Dendritic cell treated with granulocyte-macrophage colony-stimulating factor and Interleukin-4, amounts not matched to agents 40 ng/mL and 50 ng/mL, for 4 days (primary cell): ENCODE results near the gene TMEM219.

Experiments used
- H3K27ac Mint-ChIP-seq: one replicate; pipeline ENCODE4 v1.8.0; 2022; ENCODE audit warnings: mild to moderate bottlenecking, mixed read lengths
- H3K27me3 Mint-ChIP-seq: one replicate; pipeline ENCODE4 v1.8.0; 2022; ENCODE audit warnings: mild to moderate bottlenecking, mixed read lengths
- H3K36me3 Mint-ChIP-seq: one replicate; pipeline ENCODE4 v1.8.0; 2022; ENCODE audit warnings: low read depth, mixed read lengths
- H3K4me1 Mint-ChIP-seq: one replicate; pipeline ENCODE4 v1.8.0; 2022; ENCODE audit warnings: low read depth, mixed read lengths
- H3K4me3 Mint-ChIP-seq: one replicate; pipeline ENCODE4 v1.8.0; 2022; ENCODE audit warnings: mild to moderate bottlenecking, moderate library complexity, mixed read lengths
- H3K9me3 Mint-ChIP-seq: one replicate; pipeline ENCODE4 v1.8.0; 2022; ENCODE audit warnings: mixed read lengths
- intact Hi-C: fragments of 100-400 bp; cut with micrococcal nuclease; formaldehyde crosslinking; loops from one replicate; pipeline ENCODE4 v1.15.0; 2022

TMEM219 gene

DNA sequence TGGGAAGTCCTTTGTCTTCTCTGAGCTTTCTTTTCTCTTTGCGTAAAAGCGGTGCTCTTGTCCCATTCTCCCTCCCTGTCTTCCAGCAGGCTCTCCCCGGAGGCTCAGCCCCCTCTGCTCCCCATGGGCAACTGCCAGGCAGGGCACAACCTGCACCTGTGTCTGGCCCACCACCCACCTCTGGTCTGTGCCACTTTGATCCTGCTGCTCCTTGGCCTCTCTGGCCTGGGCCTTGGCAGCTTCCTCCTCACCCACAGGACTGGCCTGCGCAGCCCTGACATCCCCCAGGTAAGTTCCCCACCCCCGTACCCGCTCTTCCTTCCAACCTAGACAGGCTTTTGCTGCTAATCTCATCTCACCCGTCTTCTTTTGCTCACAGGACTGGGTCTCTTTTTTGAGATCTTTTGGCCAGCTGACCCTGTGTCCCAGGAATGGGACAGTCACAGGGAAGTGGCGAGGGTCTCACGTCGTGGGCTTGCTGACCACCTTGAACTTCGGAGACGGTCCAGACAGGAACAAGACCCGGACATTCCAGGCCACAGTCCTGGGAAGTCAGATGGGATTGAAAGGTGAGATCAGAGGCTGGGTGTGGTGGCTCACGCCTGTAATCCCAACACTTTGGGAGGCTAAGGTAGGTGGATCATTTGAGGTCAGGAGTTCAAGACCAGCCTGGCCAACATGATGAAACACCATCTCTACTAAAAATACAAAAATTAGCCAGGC is 1.3 kb downstream of the TMEM219 start:
- intact Hi-C loops: loop anchor here (5.0 kb wide), 1 partner anchor 61 kb away; the partner anchor contains the start of gene ASPHD1
- peak overlapping the region; percentile 76 for H3K4me3 Mint-ChIP-seq
- H3K4me1 Mint-ChIP-seq: peaks cover 17% of the 10 kb centered on the region
- peaks cover 52% of the 10 kb centered on the region for H3K36me3 Mint-ChIP-seq
- H3K27me3 Mint-ChIP-seq: no peaks in the 10 kb centered on the region
- H3K27ac Mint-ChIP-seq: peak overlapping the region; percentile 96
- H3K9me3 Mint-ChIP-seq: no peaks in the 10 kb centered on the region

DNA sequence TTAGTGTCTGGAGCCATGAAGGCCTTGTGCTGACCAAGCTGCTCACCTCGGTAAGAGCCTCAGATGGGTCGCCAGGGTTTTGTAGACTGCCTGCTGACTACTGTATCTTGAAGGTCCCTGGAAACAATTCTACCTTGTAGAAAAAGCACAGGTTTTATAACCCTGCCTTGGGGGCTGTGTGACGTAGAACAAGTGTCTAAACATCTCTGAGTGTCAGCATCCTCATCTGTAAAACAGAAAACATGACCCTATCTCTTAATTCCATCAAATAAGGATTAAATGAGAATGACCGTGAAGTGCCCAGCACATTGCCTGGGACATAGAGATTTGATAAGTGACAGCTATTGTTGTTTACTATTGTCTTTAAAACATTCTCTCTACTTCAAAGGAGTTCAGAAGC is 6.3 kb downstream of the TMEM219 start:
- H3K27me3 Mint-ChIP-seq: no peaks in the 10 kb centered on the region
- intact Hi-C loops: no loop called here
- H3K36me3 Mint-ChIP-seq: peaks cover 93% of the 10 kb centered on the region
- H3K4me3 Mint-ChIP-seq: no peak overlapping the region
- H3K27ac Mint-ChIP-seq: no peak overlapping the region
- no peaks in the 10 kb centered on the region for H3K9me3 Mint-ChIP-seq
- H3K4me1 Mint-ChIP-seq: peaks cover 20% of the 10 kb centered on the region

DNA sequence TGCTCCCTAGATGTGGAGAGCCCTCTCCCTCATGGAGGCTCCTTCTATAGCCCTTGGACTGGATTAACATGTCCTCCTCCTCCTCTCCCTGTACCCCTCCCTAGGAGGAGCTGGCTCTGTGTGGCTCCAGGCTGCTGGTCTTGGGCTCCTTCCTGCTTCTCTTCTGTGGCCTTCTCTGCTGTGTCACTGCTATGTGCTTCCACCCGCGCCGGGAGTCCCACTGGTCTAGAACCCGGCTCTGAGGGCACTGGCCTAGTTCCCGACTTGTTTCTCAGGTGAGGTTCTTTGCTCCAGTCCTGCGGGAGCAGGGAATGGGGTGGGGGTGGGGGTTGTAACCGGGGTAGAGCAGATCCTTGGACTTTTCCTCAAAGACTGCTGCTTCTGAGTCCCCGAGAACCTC is 9.4 kb downstream of the TMEM219 start:
- H3K36me3 Mint-ChIP-seq: peaks cover 81% of the 10 kb centered on the region
- H3K9me3 Mint-ChIP-seq: no peaks in the 10 kb centered on the region
- H3K4me1 Mint-ChIP-seq: peaks cover 40% of the 10 kb centered on the region
- no peak overlapping the region for H3K4me3 Mint-ChIP-seq
- H3K27ac Mint-ChIP-seq: peak overlapping the region; percentile 14
- H3K27me3 Mint-ChIP-seq: no peaks in the 10 kb centered on the region
- intact Hi-C loops: loop anchor here (10.0 kb wide), 1 partner anchor 157 kb away; the partner anchor contains the start of genes PAGR1 and PRRT2

GRCh38 chr16:29972500-29972899 is 10.6 kb downstream of the TMEM219 start:
- Mint-ChIP-seq H3K4me1 (peaks cover 52% of the 10 kb centered on the region), H3K9me3 (no peaks in the 10 kb centered on the region), H3K27ac (peak overlapping the region; percentile 88), H3K4me3 (no peak overlapping the region), H3K27me3 (no peaks in the 10 kb centered on the region), H3K36me3 (peaks cover 78% of the 10 kb centered on the region)
- intact Hi-C loops: loop anchor here (10.0 kb wide), 1 partner anchor 158 kb away; the partner anchor contains the start of genes PAGR1 and PRRT2

GRCh38 chr16:29972992-29973383 is 11.1 kb downstream of the TMEM219 start:
- peak overlapping the region; percentile 88 for H3K27ac Mint-ChIP-seq

DNA sequence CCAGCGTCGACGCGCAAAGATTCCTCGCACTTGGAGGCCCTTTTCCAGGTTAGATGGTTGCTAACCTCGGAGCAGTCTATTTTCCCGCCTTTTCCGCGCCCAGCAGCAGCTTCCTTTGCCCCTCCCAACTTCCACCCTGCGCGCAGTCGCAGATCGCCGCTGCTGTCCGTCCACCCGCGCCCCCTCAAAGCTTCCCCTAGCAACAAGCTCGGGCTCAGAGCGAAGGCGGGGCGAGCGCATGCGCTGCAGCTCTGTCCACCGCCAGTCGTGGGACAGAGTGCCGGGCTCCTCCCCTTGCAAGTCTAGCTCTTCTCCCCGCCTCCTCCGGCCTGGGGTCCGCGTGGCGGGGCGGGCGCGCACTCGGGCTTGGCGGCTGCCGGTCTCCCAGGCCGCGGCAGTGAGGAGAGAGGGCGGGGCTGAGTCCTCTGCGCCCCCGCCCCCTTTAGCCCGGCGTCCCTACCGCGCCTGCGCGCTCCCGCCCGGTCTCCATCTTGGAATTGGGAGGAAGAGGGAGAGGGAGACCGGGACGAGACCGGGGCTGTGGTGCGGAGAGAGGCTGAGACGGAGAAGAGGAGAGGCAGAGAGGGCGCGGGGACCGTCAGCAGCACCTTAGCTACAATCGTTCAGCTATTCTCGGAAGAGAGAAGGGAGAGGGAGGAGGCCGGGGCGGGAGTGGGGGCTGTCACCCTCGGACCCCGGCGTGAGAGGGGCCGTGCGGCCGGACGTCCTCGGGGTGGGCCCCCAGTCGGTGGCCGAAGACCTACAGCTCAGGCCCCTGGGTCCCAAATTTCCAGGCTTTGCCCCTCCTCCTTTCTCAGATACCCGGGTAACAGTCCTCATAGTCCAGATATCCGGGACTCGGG is 11.7 kb downstream of the TMEM219 start, which contains the start of gene TAOK2:
TAOK2 (plus strand) TSS at position 485 of the 863 bp plus-strand sequence. CDS start 3,905 bp downstream, outside the sequence.
- Mint-ChIP-seq H3K4me1 (peaks cover 63% of the 10 kb centered on the region), H3K27me3 (no peaks in the 10 kb centered on the region), H3K9me3 (no peaks in the 10 kb centered on the region), H3K4me3 (peak within 1 kb of the TSS; percentile 90), H3K27ac (peak within 1 kb of the TSS; percentile 88), H3K36me3 (peaks cover 78% of the 10 kb centered on the region)
- intact Hi-C loops: loop anchor here (1.0 to 10.0 kb wide), 3 partner anchors 23 to 159 kb away; partner anchors contain the start of genes CDIPT, INO80E, PAGR1 and PRRT2

More at GRCh38 chr16:29972992-29973383, 11.1 kb downstream of the TMEM219 start:
- Mint-ChIP-seq H3K36me3 (peaks cover 78% of the 10 kb centered on the region), H3K4me3 (no peak overlapping the region), H3K27me3 (no peaks in the 10 kb centered on the region), H3K9me3 (no peaks in the 10 kb centered on the region), H3K4me1 (peaks cover 57% of the 10 kb centered on the region)
- intact Hi-C loops: loop anchor here (1.0 to 10.0 kb wide), 3 partner anchors 23 to 158 kb away; partner anchors contain the start of genes CDIPT, INO80E, PAGR1 and PRRT2

DNA sequence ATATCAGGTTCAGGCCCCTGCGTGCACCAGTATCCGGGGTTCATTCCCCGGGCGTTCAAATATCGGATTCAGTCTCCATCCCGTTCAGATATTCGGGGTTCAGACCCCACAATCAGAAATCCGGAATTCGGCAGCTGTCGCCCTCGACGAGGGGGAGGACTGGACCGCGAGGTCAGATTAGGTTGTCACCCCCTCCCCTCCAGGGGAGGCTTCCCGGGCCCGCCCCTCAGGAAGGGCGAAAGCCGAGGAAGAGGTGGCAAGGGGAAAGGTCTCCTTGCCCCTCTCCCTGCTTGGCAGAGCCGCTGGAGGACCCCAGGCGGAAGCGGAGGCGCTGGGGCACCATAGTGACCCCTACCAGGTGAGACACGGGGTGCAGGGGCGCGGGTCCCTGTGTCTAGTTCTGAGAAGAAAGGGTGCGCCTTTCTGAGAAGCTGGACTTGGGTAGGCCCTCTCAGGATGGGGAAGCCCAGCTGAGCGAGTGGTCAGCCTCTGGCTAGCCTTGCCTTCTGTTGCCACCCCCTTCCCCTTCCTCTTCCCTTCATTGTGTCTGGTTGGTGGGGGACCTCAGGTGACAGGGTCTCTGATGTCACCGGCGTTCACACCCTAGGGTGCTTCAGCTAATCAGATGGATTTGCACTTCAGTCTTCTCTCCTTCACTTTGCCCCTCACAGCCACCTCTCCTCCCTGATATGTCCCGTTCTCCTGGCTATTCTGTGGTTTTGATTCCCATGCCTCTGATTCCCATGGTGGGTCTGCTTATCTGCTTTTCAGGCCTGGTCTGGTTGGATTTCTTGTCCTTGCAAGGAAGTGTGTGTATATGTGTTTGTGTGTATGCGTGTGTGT is 12.6 kb downstream of the TMEM219 start:
- Mint-ChIP-seq H3K4me1 (peaks cover 63% of the 10 kb centered on the region), H3K36me3 (peaks cover 78% of the 10 kb centered on the region), H3K4me3 (peak overlapping the region; percentile 90), H3K27ac (peak overlapping the region; percentile 88), H3K9me3 (no peaks in the 10 kb centered on the region), H3K27me3 (no peaks in the 10 kb centered on the region)
- intact Hi-C loops: loop anchor here (10.0 kb wide), 1 partner anchor 160 kb away; the partner anchor contains the start of genes PAGR1 and PRRT2

DNA sequence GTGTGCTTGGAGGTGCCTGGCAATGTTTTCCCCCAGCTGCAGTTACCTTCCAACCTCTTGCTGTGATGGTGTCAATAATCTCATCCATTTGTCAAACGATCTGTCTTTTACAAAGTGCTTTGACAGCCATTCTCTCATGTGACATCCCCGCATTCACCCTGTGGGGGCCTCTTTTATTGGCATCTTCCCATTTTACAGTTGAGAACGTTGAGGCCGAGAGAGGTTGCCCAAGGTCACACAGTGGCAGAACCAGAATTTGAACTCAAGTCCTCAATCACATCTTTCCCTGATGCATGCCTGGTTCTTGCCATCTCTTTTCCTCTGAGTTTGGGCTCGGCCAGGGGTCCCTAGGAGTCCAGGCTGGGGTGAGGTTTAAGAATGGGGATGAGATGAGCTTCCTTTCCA is 13.3 kb downstream of the TMEM219 start:
- Mint-ChIP-seq H3K4me1 (peaks cover 63% of the 10 kb centered on the region), H3K4me3 (peak overlapping the region; percentile 90), H3K36me3 (peaks cover 78% of the 10 kb centered on the region), H3K9me3 (no peaks in the 10 kb centered on the region), H3K27ac (peak overlapping the region; percentile 88), H3K27me3 (no peaks in the 10 kb centered on the region)
- intact Hi-C loops: loop anchor here (10.0 kb wide), 1 partner anchor 160 kb away; the partner anchor contains the start of genes PAGR1 and PRRT2

DNA sequence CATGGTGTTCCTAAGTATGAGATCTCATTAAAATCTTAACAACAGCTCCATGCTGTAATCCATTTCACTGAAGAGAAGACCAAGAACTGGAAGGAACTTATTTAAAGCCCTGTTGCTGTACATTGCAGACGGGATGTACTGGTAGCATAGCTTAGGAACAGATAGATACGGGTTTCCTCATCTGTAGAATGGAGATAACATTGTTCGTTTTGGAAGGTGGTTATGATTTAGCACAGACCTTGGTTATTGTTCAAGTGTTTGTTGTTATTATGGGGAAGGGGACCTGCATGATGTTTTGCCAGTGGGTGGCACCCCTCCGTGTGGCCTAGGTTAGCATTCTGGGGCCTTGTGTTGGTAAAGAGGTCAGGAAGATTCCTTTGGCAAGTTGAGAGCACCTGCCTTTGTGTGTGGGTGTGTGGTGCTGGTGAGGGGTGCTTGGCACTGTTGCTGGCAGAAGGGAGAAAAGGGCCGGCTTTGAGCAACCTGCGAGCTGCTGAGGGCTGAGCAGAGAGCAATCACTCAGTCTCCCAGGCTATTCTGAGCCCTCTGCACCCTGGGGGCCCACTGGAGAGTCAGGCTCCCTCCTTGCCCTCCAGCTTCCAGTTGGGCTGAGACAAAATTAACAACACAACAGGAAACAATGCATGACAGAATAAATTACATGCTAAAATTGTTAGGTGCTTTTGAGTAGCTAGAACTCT is 14.1 kb downstream of the TMEM219 start:
- peak overlapping the region; percentile 88 for H3K27ac Mint-ChIP-seq
- H3K36me3 Mint-ChIP-seq: peaks cover 78% of the 10 kb centered on the region
- H3K4me3 Mint-ChIP-seq: peak overlapping the region; percentile 90
- no peaks in the 10 kb centered on the region for H3K9me3 Mint-ChIP-seq
- intact Hi-C loops: loop anchor here (10.0 kb wide), 1 partner anchor 161 kb away; the partner anchor contains the start of genes PAGR1 and PRRT2
- H3K4me1 Mint-ChIP-seq: peaks cover 63% of the 10 kb centered on the region
- H3K27me3 Mint-ChIP-seq: no peaks in the 10 kb centered on the region

DNA sequence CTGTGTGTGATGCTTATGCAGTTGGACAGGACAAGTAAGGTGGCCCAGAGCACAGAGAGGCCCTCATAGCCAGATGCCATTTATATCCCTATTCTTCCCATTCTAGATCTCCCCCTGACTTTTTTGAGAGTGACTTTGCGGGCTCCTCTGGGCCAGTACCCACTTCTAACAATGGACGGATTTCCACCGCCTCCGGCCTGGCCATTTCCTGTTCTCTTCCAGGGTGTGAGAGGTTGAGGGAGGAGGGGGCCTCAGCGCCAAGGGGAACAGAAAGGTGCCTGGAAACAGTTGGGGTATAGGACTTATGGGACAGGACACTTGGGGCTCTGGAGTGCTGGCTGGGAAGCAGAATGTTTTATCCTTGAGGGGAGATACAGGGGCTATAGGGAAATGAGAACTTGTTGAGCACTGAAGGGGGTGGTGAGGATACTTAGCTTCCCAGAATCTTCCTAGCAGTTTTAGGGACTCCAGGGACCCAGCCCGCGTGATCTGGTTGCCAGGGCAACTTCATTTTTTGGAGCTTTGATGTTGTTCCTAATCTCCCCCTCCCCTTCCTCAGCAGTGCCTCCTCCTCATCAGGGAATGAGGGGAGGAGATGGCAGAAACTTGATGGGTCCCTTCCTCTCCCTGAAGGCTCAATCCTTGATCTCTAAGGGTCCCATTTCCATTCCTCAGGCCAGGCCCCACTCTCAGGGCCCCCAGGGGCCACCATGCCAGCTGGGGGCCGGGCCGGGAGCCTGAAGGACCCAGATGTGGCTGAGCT is 15.4 kb downstream of the TMEM219 start:
- intact Hi-C loops: loop anchor here (10.0 kb wide), 1 partner anchor 162 kb away; the partner anchor contains the start of genes PAGR1 and PRRT2
- H3K4me3 Mint-ChIP-seq: no peak overlapping the region
- H3K36me3 Mint-ChIP-seq: peaks cover 78% of the 10 kb centered on the region
- no peaks in the 10 kb centered on the region for H3K9me3 Mint-ChIP-seq
- H3K27me3 Mint-ChIP-seq: no peaks in the 10 kb centered on the region
- peak overlapping the region; percentile 88 for H3K27ac Mint-ChIP-seq
- peaks cover 56% of the 10 kb centered on the region for H3K4me1 Mint-ChIP-seq

- Mint-ChIP-seq H3K4me3 (no peak overlapping the region), H3K9me3 (no peaks in the 10 kb centered on the region), H3K36me3 (peaks cover 78% of the 10 kb centered on the region), H3K4me1 (peaks cover 47% of the 10 kb centered on the region), H3K27me3 (no peaks in the 10 kb centered on the region), H3K27ac (no peak overlapping the region)
- intact Hi-C loops: loop anchor here (10.0 kb wide), 1 partner anchor 163 kb away; the partner anchor contains the start of genes PAGR1 and PRRT2
These were observed 16.2 kb downstream of the TMEM219 start for GRCh38 chr16:29978081-29978480.
